Nephron progenitor cell (in vitro differentiated cells): Measurements from ENCODE around the gene MRPS18A.

ENCODE experiments used
- DNase-seq: peaks from one replicate; pipeline ENCODE4 v3.0.0; 2021
- H3K27ac Mint-ChIP-seq: 2 replicates; pipeline ENCODE4 v1.8.0; 2021; ENCODE audit warnings: mild to moderate bottlenecking, moderate library complexity, mixed read lengths
- H3K27me3 Mint-ChIP-seq: 2 replicates; pipeline ENCODE4 v1.8.0; 2021; ENCODE audit warnings: mild to moderate bottlenecking, low read depth, mixed read lengths; ENCODE audit not compliant: poor library complexity
- H3K36me3 Mint-ChIP-seq: 2 replicates; pipeline ENCODE4 v1.8.0; 2021; ENCODE audit warnings: low read depth, mixed read lengths
- H3K4me1 Mint-ChIP-seq: 2 replicates; pipeline ENCODE4 v1.8.0; 2021; ENCODE audit warnings: mixed read lengths
- H3K4me3 Mint-ChIP-seq: 2 replicates; pipeline ENCODE4 v1.8.0; 2021; ENCODE audit warnings: mild to moderate bottlenecking, moderate library complexity, mixed read lengths
- H3K9me3 Mint-ChIP-seq: 2 replicates; pipeline ENCODE4 v1.8.0; 2021; ENCODE audit warnings: mild to moderate bottlenecking, moderate library complexity, mixed read lengths
- CTCF ChIP-seq: fragments of 200-600 bp; sonication (generic); IDR thresholded peaks from 2 replicates; pipeline ENCODE4 v1.5.0; 2021; ENCODE audit warnings: antibody characterized with exemption

Gene MRPS18A

GRCh38 chr6:43733471-43734293, 46.1 kb upstream of the MRPS18A start:
- H3K9me3 Mint-ChIP-seq, result peaks cover 30% of the 10 kb centered on the region
- no peak for DNase-seq
- H3K36me3 Mint-ChIP-seq, result peaks cover 12% of the 10 kb centered on the region
- peaks cover 13% of the 10 kb centered on the region for H3K27me3 Mint-ChIP-seq
- no peak overlapping the region for H3K4me3 Mint-ChIP-seq
- TF ChIP-seq CTCF, result no peak
- H3K4me1 Mint-ChIP-seq, result peaks cover 27% of the 10 kb centered on the region
- peak overlapping the region; percentile 90 for H3K27ac Mint-ChIP-seq

- no peak overlapping the region for H3K4me3 Mint-ChIP-seq
- H3K36me3 Mint-ChIP-seq, result peaks cover 12% of the 10 kb centered on the region
- no peak overlapping the region for H3K27ac Mint-ChIP-seq
- H3K27me3 Mint-ChIP-seq, result peaks cover 18% of the 10 kb centered on the region
- H3K9me3 Mint-ChIP-seq, result peaks cover 30% of the 10 kb centered on the region
- TF ChIP-seq CTCF, result no peak
- peaks cover 25% of the 10 kb centered on the region for H3K4me1 Mint-ChIP-seq
- DNase-seq, result no peak
Measured at GRCh38 chr6:43730634-43731033, 43.0 kb upstream of the MRPS18A start.

- Mint-ChIP-seq H3K9me3 (peaks cover 30% of the 10 kb centered on the region), H3K4me1 (peaks cover 30% of the 10 kb centered on the region), H3K27ac (no peak overlapping the region), H3K27me3 (peaks cover 18% of the 10 kb centered on the region), H3K36me3 (peaks cover 12% of the 10 kb centered on the region), H3K4me3 (no peak overlapping the region)
- DNase-seq, result no peak
- TF ChIP-seq CTCF, result no peak
Measured at GRCh38 chr6:43729537-43729936, 41.9 kb upstream of the MRPS18A start.

GRCh38 chr6:43728586-43728985, 41.0 kb upstream of the MRPS18A start:
- H3K4me1 Mint-ChIP-seq, result peaks cover 30% of the 10 kb centered on the region
- peaks cover 30% of the 10 kb centered on the region for H3K9me3 Mint-ChIP-seq
- no peak for DNase-seq
- no peak overlapping the region for H3K27ac Mint-ChIP-seq
- H3K27me3 Mint-ChIP-seq, result peaks cover 18% of the 10 kb centered on the region
- no peak for TF ChIP-seq CTCF
- H3K4me3 Mint-ChIP-seq, result no peak overlapping the region
- peaks cover 12% of the 10 kb centered on the region for H3K36me3 Mint-ChIP-seq

GRCh38 chr6:43727634-43728033, 40.0 kb upstream of the MRPS18A start:
- Mint-ChIP-seq H3K27ac (no peak overlapping the region), H3K36me3 (peaks cover 12% of the 10 kb centered on the region), H3K9me3 (peaks cover 27% of the 10 kb centered on the region), H3K4me3 (no peak overlapping the region), H3K4me1 (peaks cover 33% of the 10 kb centered on the region), H3K27me3 (peaks cover 25% of the 10 kb centered on the region)
- TF ChIP-seq CTCF, result no peak
- DNase-seq, result no peak
